K562 (cell line): ENCODE results near the gene SIX3. TPM values are rescaled to one million over a fixed set of nuclear protein-coding genes. Genes with fewer than 3 reads are reported as not detected.

Source experiments
- ATAC-seq: fragments of 200-7000 bp; cut with Tn5 transposase; 3 replicates; pipeline ENCODE4 v1.9.1; 2020; ENCODE audit warnings: moderate library complexity
- BruUV-seq: library from RNA; stranded (reverse); fragments of 400-500 nt; replicated peaks from 2 replicates; lab custom pipeline; 2021; lab: Mats Ljungman, UMichigan
- CTCF ChIA-PET: fragments of 300-600 bp; formaldehyde crosslinking; extraction: SDS; loops from one replicate; lab custom pipeline; 2021; ENCODE audit warnings: low intra/inter-chr PET ratio; lab: Yijun Ruan, JAX
- POLR2A ChIA-PET: fragments of 300-600, 350-650 bp; sonication (Branson Sonifier 250); formaldehyde crosslinking; extraction: SDS; loops from one replicate; lab custom pipeline; 2021; ENCODE audit warnings: antibody characterized with exemption, inconsistent platforms; lab: Yijun Ruan, JAX
- DNase-seq, 4 experiments: peaks; one replicate each; pipeline versions ENCODE4 v3.0.0 to v3.0.0-alpha.2; 2011 to 2018; ENCODE audit warnings: low spot score in 3 of 4, mixed read lengths in 3 of 4; ENCODE audit errors: extremely low read depth in 1 of 4
- FAIRE-seq: peaks from 2 replicates; lab custom pipeline; 2011; peaks lifted over from hg19 to GRCh38; lab: Jason Lieb, UNC
- H2AFZ ChIP-seq: 2 replicates; pipeline ENCODE4 v1.6.0; 2011; ENCODE audit warnings: low read depth, low read length, control low read depth, inconsistent platforms
- H3K27ac ChIP-seq: fragments of 200-600 bp; 3 replicates; pipeline ENCODE4 v1.8.0; 2011; ENCODE audit warnings: low read depth, mild to moderate bottlenecking, control low read depth, inconsistent platforms, low read length, moderate library complexity, mixed read lengths; ENCODE audit errors: extremely low read depth
- H3K27me3 ChIP-seq, 2 experiments: fragments of 300-600 bp in 1 of 2; 2 replicates in 1 of 2; 3 replicates in 1 of 2; pipeline versions ENCODE4 v1.6.0 to v1.8.0; 2011; ENCODE audit warnings: inconsistent platforms in 2 of 2, low read length in 2 of 2, mild to moderate bottlenecking in 1 of 2, mixed read lengths in 1 of 2, moderate library complexity in 1 of 2; ENCODE audit not compliant: control insufficient read depth in 2 of 2, insufficient read depth in 2 of 2
- H3K36me3 ChIP-seq: fragments of 300-600 bp; 3 replicates; pipeline ENCODE4 v1.8.0; 2011; ENCODE audit warnings: mild to moderate bottlenecking, low read length, inconsistent platforms; ENCODE audit not compliant: control insufficient read depth, insufficient read depth
- H3K4me1 ChIP-seq, 2 experiments: fragments of 200-600 bp in 1 of 2; replicated peaks in 1 of 2; 2 replicates in 1 of 2; 3 replicates in 1 of 2; pipeline versions ENCODE4 v1.5.1 to v1.8.0; 2011; ENCODE audit warnings: inconsistent platforms in 2 of 2, low read length in 2 of 2, mild to moderate bottlenecking in 1 of 2, mixed read lengths in 1 of 2, moderate library complexity in 1 of 2; ENCODE audit not compliant: control insufficient read depth in 2 of 2, insufficient read depth in 2 of 2
- H3K4me2 ChIP-seq: 2 replicates; pipeline ENCODE4 v1.6.1; 2011; ENCODE audit warnings: low read length, control low read depth, inconsistent platforms, mixed read lengths; ENCODE audit not compliant: insufficient read depth
- H3K4me3 ChIP-seq: fragments of 200-600 bp; sonication (generic), shearing (Covaris generic); 2 replicates; pipeline ENCODE4 v1.5.1; 2016; ENCODE audit warnings: control low read depth, inconsistent platforms
- H3K79me2 ChIP-seq: fragments of 200-600 bp; 3 replicates; pipeline ENCODE4 v1.8.0; 2011; ENCODE audit warnings: low read length, inconsistent platforms; ENCODE audit not compliant: control insufficient read depth, insufficient read depth
- H3K9ac ChIP-seq, 2 experiments: 2 replicates each; pipeline versions ENCODE4 v1.6.0 to v1.6.1; 2011; ENCODE audit warnings: low read depth in 2 of 2, low read length in 2 of 2, control low read depth in 1 of 2, inconsistent platforms in 1 of 2, mild to moderate bottlenecking in 1 of 2, mixed read lengths in 1 of 2; ENCODE audit not compliant: insufficient read depth in 1 of 2
- H3K9me1 ChIP-seq: one replicate; pipeline ENCODE4 v1.6.0; 2011; ENCODE audit warnings: inconsistent platforms, mild to moderate bottlenecking, low read length, moderate library complexity; ENCODE audit not compliant: control insufficient read depth, insufficient read depth
- H3K9me3 ChIP-seq: replicated peaks from 2 replicates; pipeline ENCODE4 v1.5.1; 2011; ENCODE audit warnings: low read depth, low read length, inconsistent platforms; ENCODE audit not compliant: control insufficient read depth, insufficient read depth
- H4K20me1 ChIP-seq: replicated peaks from 2 replicates; pipeline ENCODE4 v1.6.1; 2011; ENCODE audit warnings: low read length, inconsistent platforms, mixed read lengths; ENCODE audit not compliant: control insufficient read depth, insufficient read depth
- CTCF ChIP-seq, 3 experiments: IDR thresholded peaks in 2 of 3; conservative IDR thresholded peaks in 1 of 3; 2 replicates each; pipeline ENCODE4 v1.5.1; 2011 to 2012; ENCODE audit warnings: low read length in 3 of 3, mild to moderate bottlenecking in 3 of 3, control low read depth in 2 of 3, improper control_type of control experiment in 1 of 3, inconsistent platforms in 1 of 3, low read depth in 1 of 3, mixed read lengths in 1 of 3, moderate library complexity in 1 of 3; ENCODE audit not compliant: insufficient read depth in 2 of 3
- EGR1 ChIP-seq: fragments of 450-650 bp; conservative IDR thresholded peaks from 2 replicates; pipeline ENCODE4 v1.6.1; 2017; ENCODE audit warnings: mild to moderate bottlenecking
- ZNF57 ChIP-seq: fragments of 450-650 bp; formaldehyde crosslinking; IDR thresholded peaks from 2 replicates; pipeline ENCODE4 v1.4.0; 2020; ENCODE audit warnings: mild to moderate bottlenecking, moderate library complexity
- WGBS: fragments of 100-300 bp; shearing (Covaris generic); methylation state at CpG from one replicate; pipeline ENCODE4 v1.1.6; 2016; ENCODE audit warnings: low coverage, mixed read lengths; ENCODE audit not compliant: insufficient coverage; ENCODE audit errors: missing lambda C conversion rate; 5-methylcytosine and 5-hydroxymethylcytosine counted together
- in situ Hi-C: fragments of 300-500 bp; cut with MboI; formaldehyde crosslinking; loops from 4 replicates; pipeline ENCODE4 v1.15.0; 2018; ENCODE audit warnings: inconsistent platforms, mixed read lengths
- intact Hi-C: fragments of 100-400 bp; cut with micrococcal nuclease; formaldehyde crosslinking; loops from 2 replicates; pipeline ENCODE4 v1.14.2; 2022
- polyA plus RNA-seq, 8 experiments: library from polyadenylated mRNA; depleted of rRNA in 4 of 8; stranded (reverse) in 5 of 8; unstranded in 3 of 8; fragments of >200 nt; fragmentation: Nextera tagmentation in 2 of 8; fragmentation: Illumina TruSeq in 1 of 8; extraction: Ambion mirVana in 2 of 8; extraction: Trizol in 1 of 8; gene quantifications; 2 replicates each; pipeline versions ENCODE4 v1.2.1 to v1.2.3, GENCODE V29; 2011 to 2014; ENCODE audit warnings: inconsistent platforms in 1 of 8, missing spikeins in 1 of 8
- total RNA-seq, 7 experiments: library from RNA; depleted of rRNA in 6 of 7; stranded (reverse); fragments of >200 nt in 6 of 7; fragmentation: Illumina TruSeq in 2 of 7; extraction: Trizol in 2 of 7; gene quantifications; 2 replicates each; pipeline versions ENCODE4 v1.2.1 to v1.2.3, GENCODE V29; 2011 to 2021; ENCODE audit warnings: low replicate concordance in 1 of 7

SIX3 gene
- total and polyA plus RNA-seq, 9 of the 15 experiments (the other 6 are each of a cell fraction or from before 2014, with no cell fraction given) = not detected

- peak; percentile 14 to 53 (median 17); a peak in 3 of 6 replicates for TF ChIP-seq CTCF (IDR thresholded peaks at IDR 0.05 in 2 of 3, conservative IDR thresholded peaks at IDR 0.05 in 1 of 3; ENCODE audit: insufficient read depth in 2 of 3, low read depth in 1 of 3, low read length in 3 of 3)
Measured at GRCh38 chr2:44964752-44965236, 23.3 kb downstream of the SIX3 start (continued).

- intact Hi-C loops = no loop called here
- Histone ChIP-seq H3K79me2 (no peaks in the 10 kb centered on the region), H3K9me1 (no peaks in the 10 kb centered on the region), H3K4me1 (peaks cover 0 to 3% of the 10 kb centered on the region in 2 experiments; a peak in 2 of 5 replicates), H2AFZ (no peak overlapping the region), H3K9ac (no peak overlapping the region), H3K4me3 (no peak overlapping the region)
- POLR2A ChIA-PET = no interaction called here
- FAIRE-seq = no peak
- WGBS = 24% methylated on average over 2 of the region's 2 CpGs
- ATAC-seq = no peak
- TF ChIP-seq ZNF57 (CRISPR knock-in tag) (no peak), EGR1 (0 out of 2 replicates have a peak, but pooled peaks have one; percentile 13)
- TF ChIP-seq, all 486 proteins: peak for 1
- no TSS peak for BruUV-seq
- Histone ChIP-seq H3K4me2 (no peak overlapping the region), H3K36me3 (no peaks in the 10 kb centered on the region), H3K27ac (no peak overlapping the region), H3K27me3 (peaks cover 0 to 47% of the 10 kb centered on the region in 2 experiments; a peak in 4 of 5 replicates), H3K9me3 (no peaks in the 10 kb centered on the region), H4K20me1 (no peaks in the 10 kb centered on the region; the same call in 1 of the 2 replicates)
- CTCF ChIA-PET = no interaction called here
- DNase-seq = no peak
- in situ Hi-C loops = no loop called here
Measured at GRCh38 chr2:44965684-44966083, 24.2 kb downstream of the SIX3 start.
